CD4-positive, CD25-positive, alpha-beta regulatory T cell (primary cell): ENCODE measurements around the gene LY6G5B. TPM values are rescaled to one million over a fixed set of nuclear protein-coding genes. Genes with fewer than 3 reads are reported as not detected.

ENCODE experiments used
- ATAC-seq, 2 donors: fragments of 150-1000 bp; cut with Tn5 transposase; one replicate each; pipeline ENCODE4 v1.10.0; 2021; ENCODE audit warnings: low read depth in 2 of 2, moderate number of reproducible peaks in 2 of 2, moderate library complexity in 1 of 2
- DNase-seq, 3 donors: peaks; one replicate each; pipeline versions ENCODE4 v3.0.0 to v3.0.0-alpha.2; 2012 to 2022; ENCODE audit warnings: mixed read lengths in 1 of 3
- H3K27ac ChIP-seq: one replicate; pipeline ENCODE4 v1.7.0; 2013; ENCODE audit warnings: mild to moderate bottlenecking, low read length; ENCODE audit not compliant: insufficient read depth, poor library complexity, severe bottlenecking
- H3K27me3 ChIP-seq: one replicate; pipeline ENCODE4 v1.7.0; 2013; ENCODE audit warnings: low read length; ENCODE audit not compliant: control insufficient read depth, insufficient read depth
- H3K36me3 ChIP-seq: one replicate; pipeline ENCODE4 v1.7.0; 2013; ENCODE audit warnings: mild to moderate bottlenecking, low read length, moderate library complexity; ENCODE audit not compliant: control insufficient read depth, insufficient read depth
- H3K4me1 ChIP-seq: 2 replicates; pipeline ENCODE4 v1.7.0; 2013; ENCODE audit warnings: mild to moderate bottlenecking, low read length; ENCODE audit not compliant: insufficient read depth, control insufficient read depth, poor library complexity, severe bottlenecking
- H3K4me3 ChIP-seq: one replicate; pipeline ENCODE4 v1.7.0; 2013; ENCODE audit warnings: low read depth, mild to moderate bottlenecking, low read length, moderate library complexity
- H3K9me3 ChIP-seq, 2 experiments: 1 replicate in 1 of 2; 2 replicates in 1 of 2; pipeline ENCODE4 v1.7.0; 2013; ENCODE audit warnings: low read length in 2 of 2, mild to moderate bottlenecking in 1 of 2, moderate library complexity in 1 of 2; ENCODE audit not compliant: control insufficient read depth in 2 of 2
- H3K27ac Mint-ChIP-seq, 3 donors: one replicate each; pipeline ENCODE4 v1.8.0; 2020 to 2022; ENCODE audit warnings: mild to moderate bottlenecking in 3 of 3, mixed read lengths in 3 of 3, moderate library complexity in 2 of 3
- H3K27me3 Mint-ChIP-seq: one replicate; pipeline ENCODE4 v1.8.0; 2022; ENCODE audit warnings: mild to moderate bottlenecking, mixed read lengths
- H3K36me3 Mint-ChIP-seq: one replicate; pipeline ENCODE4 v1.8.0; 2020; ENCODE audit warnings: mixed read lengths
- H3K4me1 Mint-ChIP-seq, 4 donors: one replicate each; pipeline ENCODE4 v1.8.0; 2020 to 2022; ENCODE audit warnings: mixed read lengths in 4 of 4, mild to moderate bottlenecking in 1 of 4
- H3K4me3 Mint-ChIP-seq, 4 donors: one replicate each; pipeline ENCODE4 v1.8.0; 2020 to 2022; ENCODE audit warnings: mild to moderate bottlenecking in 4 of 4, mixed read lengths in 4 of 4, moderate library complexity in 3 of 4
- H3K9me3 Mint-ChIP-seq, 7 donors: one replicate each; pipeline ENCODE4 v1.8.0; 2020 to 2022; ENCODE audit warnings: mixed read lengths in 7 of 7, mild to moderate bottlenecking in 3 of 7, moderate library complexity in 2 of 7
- polyA plus RNA-seq, 4 donors: library from polyadenylated mRNA; unstranded; fragments of 300-500 nt; fragmentation: Illumina TruSeq; gene quantifications; one replicate each; pipeline ENCODE4 v1.2.3, GENCODE V29; 2021
- total RNA-seq: library from RNA; stranded (reverse); gene quantifications from one replicate; pipeline ENCODE4 v1.2.3, GENCODE V29; 2022

The LY6G5B gene
- total and polyA plus RNA-seq, 5 donors from 2014 or later, result 38.8 TPM; not detected in 4

GRCh38 chr6:31686483-31686882 is 16.7 kb downstream of the LY6G5B start:
- H3K4me1 ChIP-seq, result peaks cover 4% of the 10 kb centered on the region
- ATAC-seq (no peak), DNase-seq (no peak)
- H3K27me3 ChIP-seq, result no peaks in the 10 kb centered on the region
- H3K9me3 ChIP-seq, result no peaks in the 10 kb centered on the region
- H3K36me3 ChIP-seq, result peaks cover 54% of the 10 kb centered on the region
- H3K27ac ChIP-seq, result no peak overlapping the region
- Mint-ChIP-seq H3K4me3 (no peak overlapping the region), H3K27ac (peak overlapping the region in 1 of 3 donors; percentile 74), H3K4me1 (peaks cover 0 to 12% (median 3%) of the 10 kb centered on the region in 4 donors), H3K9me3 (no peaks in the 10 kb centered on the region), H3K36me3 (peaks cover 23% of the 10 kb centered on the region), H3K27me3 (no peaks in the 10 kb centered on the region)
- H3K4me3 ChIP-seq, result no peak overlapping the region

- no peaks in the 10 kb centered on the region for H3K27me3 ChIP-seq
- DNase-seq (no peak), ATAC-seq (no peak)
- H3K4me3 ChIP-seq, result no peak overlapping the region
- no peak overlapping the region for H3K27ac ChIP-seq
- Mint-ChIP-seq H3K4me1 (peaks cover 0 to 3% (median 0%) of the 10 kb centered on the region in 4 donors), H3K27me3 (no peaks in the 10 kb centered on the region), H3K9me3 (no peaks in the 10 kb centered on the region), H3K36me3 (peaks cover 26% of the 10 kb centered on the region), H3K27ac (no peak overlapping the region), H3K4me3 (no peak overlapping the region)
- peaks cover 61% of the 10 kb centered on the region for H3K36me3 ChIP-seq
- no peaks in the 10 kb centered on the region for H3K4me1 ChIP-seq
- H3K9me3 ChIP-seq, result no peaks in the 10 kb centered on the region
Observed at GRCh38 chr6:31687321-31687720, 17.5 kb downstream of the LY6G5B start.

- Mint-ChIP-seq H3K9me3 (no peaks in the 10 kb centered on the region), H3K27me3 (no peaks in the 10 kb centered on the region), H3K36me3 (peaks cover 28% of the 10 kb centered on the region), H3K4me1 (peaks cover 0 to 3% (median 0%) of the 10 kb centered on the region in 4 donors), H3K4me3 (no peak overlapping the region), H3K27ac (peak overlapping the region in 1 of 3 donors; percentile 85)
- ATAC-seq (no peak), DNase-seq (no peak)
- Histone ChIP-seq H3K4me1 (no peaks in the 10 kb centered on the region), H3K9me3 (no peaks in the 10 kb centered on the region), H3K27me3 (no peaks in the 10 kb centered on the region), H3K4me3 (no peak overlapping the region), H3K27ac (no peak overlapping the region), H3K36me3 (peaks cover 68% of the 10 kb centered on the region)
Observed at GRCh38 chr6:31687860-31688693, 18.3 kb downstream of the LY6G5B start.

- ATAC-seq (no peak), DNase-seq (no peak)
- Mint-ChIP-seq H3K9me3 (no peaks in the 10 kb centered on the region), H3K27me3 (no peaks in the 10 kb centered on the region), H3K27ac (peak overlapping the region in 1 of 3 donors; percentile 59), H3K4me1 (peaks cover 0 to 3% (median 0%) of the 10 kb centered on the region in 4 donors), H3K36me3 (peaks cover 32% of the 10 kb centered on the region), H3K4me3 (no peak overlapping the region)
- no peak overlapping the region for H3K27ac ChIP-seq
- H3K36me3 ChIP-seq, result peaks cover 76% of the 10 kb centered on the region
- H3K4me1 ChIP-seq, result no peaks in the 10 kb centered on the region
- no peak overlapping the region for H3K4me3 ChIP-seq
- no peaks in the 10 kb centered on the region for H3K27me3 ChIP-seq
- no peaks in the 10 kb centered on the region for H3K9me3 ChIP-seq
Observed at GRCh38 chr6:31689249-31690110, 19.7 kb downstream of the LY6G5B start.

- Mint-ChIP-seq H3K4me1 (peaks cover 0 to 3% (median 0%) of the 10 kb centered on the region in 4 donors), H3K27ac (peak overlapping the region in 2 of 3 donors; percentile 22 to 31), H3K27me3 (no peaks in the 10 kb centered on the region), H3K9me3 (no peaks in the 10 kb centered on the region), H3K4me3 (peak overlapping the region in 1 of 4 donors; percentile 68), H3K36me3 (peaks cover 37% of the 10 kb centered on the region)
- no peak for DNase-seq
- H3K4me1 ChIP-seq, result no peaks in the 10 kb centered on the region
- H3K9me3 ChIP-seq, result no peaks in the 10 kb centered on the region
- no peak overlapping the region for H3K4me3 ChIP-seq
- ATAC-seq, result no peak
- no peaks in the 10 kb centered on the region for H3K27me3 ChIP-seq
- H3K36me3 ChIP-seq, result peaks cover 82% of the 10 kb centered on the region
- H3K27ac ChIP-seq, result no peak overlapping the region
Observed at GRCh38 chr6:31690231-31691077, 20.7 kb downstream of the LY6G5B start.

GRCh38 chr6:31691078-31691463 is 21.3 kb downstream of the LY6G5B start:
- H3K4me1 Mint-ChIP-seq, result peaks cover 0 to 3% (median 0%) of the 10 kb centered on the region in 4 donors
- H3K9me3 Mint-ChIP-seq, result no peaks in the 10 kb centered on the region
- no peak for ATAC-seq
- peaks cover 37% of the 10 kb centered on the region for H3K36me3 Mint-ChIP-seq
- peak overlapping the region in 1 of 3 donors; percentile 22 for H3K27ac Mint-ChIP-seq
- Histone ChIP-seq H3K36me3 (peaks cover 78% of the 10 kb centered on the region), H3K27me3 (no peaks in the 10 kb centered on the region), H3K27ac (no peak overlapping the region), H3K4me1 (no peaks in the 10 kb centered on the region), H3K4me3 (no peak overlapping the region), H3K9me3 (no peaks in the 10 kb centered on the region)
- DNase-seq, result no peak
- no peak overlapping the region for H3K4me3 Mint-ChIP-seq
- no peaks in the 10 kb centered on the region for H3K27me3 Mint-ChIP-seq

- Mint-ChIP-seq H3K36me3 (peaks cover 33% of the 10 kb centered on the region), H3K4me1 (peaks cover 0 to 3% (median 0%) of the 10 kb centered on the region in 4 donors), H3K9me3 (no peaks in the 10 kb centered on the region), H3K4me3 (no peak overlapping the region), H3K27ac (no peak overlapping the region), H3K27me3 (no peaks in the 10 kb centered on the region)
- Histone ChIP-seq H3K27ac (no peak overlapping the region), H3K27me3 (no peaks in the 10 kb centered on the region), H3K4me3 (no peak overlapping the region), H3K4me1 (no peaks in the 10 kb centered on the region), H3K9me3 (no peaks in the 10 kb centered on the region), H3K36me3 (peaks cover 77% of the 10 kb centered on the region)
- ATAC-seq (no peak), DNase-seq (no peak)
Observed at GRCh38 chr6:31691564-31692108, 21.9 kb downstream of the LY6G5B start.
